Measurements from ENCODE around the gene TSTD1. TPM values are rescaled to one million over a fixed set of nuclear protein-coding genes. Genes with fewer than 3 reads are reported as not detected.

TSTD1 gene
- total and polyA plus RNA-seq, 7 donors: 10.5 to 609 (median 46.4) TPM

DNA sequence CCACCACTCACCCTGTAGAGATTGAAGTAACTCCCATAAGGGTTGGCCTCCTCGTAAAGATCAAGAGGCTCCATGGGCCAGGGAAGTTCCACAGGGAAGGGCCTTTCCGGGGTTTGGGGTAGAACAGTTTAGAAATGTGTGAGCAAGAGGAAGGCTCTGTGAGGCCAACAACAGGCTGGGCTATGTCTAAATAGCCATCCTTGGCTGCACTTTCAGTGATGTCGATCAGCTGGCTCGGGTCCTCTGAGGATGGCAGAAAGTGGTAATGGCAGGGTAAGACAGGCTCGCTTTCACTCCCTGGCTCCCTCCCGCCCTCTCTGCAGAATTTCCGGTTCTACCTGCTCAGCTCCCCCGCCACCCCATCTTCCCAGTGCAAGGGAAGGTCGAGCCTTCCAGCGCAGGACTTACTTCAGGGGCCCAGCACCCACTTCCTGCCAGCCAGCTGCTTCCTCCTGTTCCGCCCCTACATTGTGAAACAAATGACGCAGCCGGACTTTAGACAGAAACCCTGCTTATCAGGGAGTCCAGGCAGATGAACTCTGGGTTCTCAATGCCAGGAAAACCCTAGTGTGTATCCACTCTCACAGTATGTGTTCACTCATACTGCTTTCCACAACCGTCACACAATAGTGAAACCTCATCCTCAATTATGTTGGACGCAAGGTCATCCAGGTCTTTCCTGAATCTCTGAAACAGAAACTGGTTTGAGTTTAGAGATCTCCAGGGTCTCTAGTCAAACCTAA lies 25.1 kb downstream of the TSTD1 start:
- Histone ChIP-seq H3K4me1 (no peaks in the 10 kb centered on the region), H3K4me3 (no peak overlapping the region)
- 3 to 7% methylated on average over 15 of the region's 15 CpGs for whole genome bisulfite sequencing, 2 donors

DNA sequence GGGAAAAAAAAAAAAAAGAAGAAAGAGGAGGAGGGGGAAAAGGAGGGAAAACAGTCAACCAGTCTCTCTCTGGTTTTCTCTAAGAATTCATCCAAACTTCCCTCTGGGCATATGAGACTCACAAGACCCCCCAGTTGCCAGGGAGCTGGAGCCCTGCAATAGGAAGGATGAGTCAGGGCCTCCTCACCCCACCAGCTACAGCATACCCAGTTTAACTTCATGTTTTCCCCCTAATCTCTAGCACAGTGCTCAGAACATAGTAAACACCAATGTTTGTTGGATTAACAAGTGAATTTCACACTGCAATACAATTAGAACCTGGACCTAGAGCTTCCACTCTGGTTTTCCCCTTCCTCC lies 25.7 kb downstream of the TSTD1 start:
- TF ChIP-seq POLR2AphosphoS5 (IDR thresholded peaks at IDR 0.05) (no peak), EP300 (IDR thresholded peaks at IDR 0.05) (no peak), POLR2A (IDR thresholded peaks at IDR 0.05) (no peak)
- Histone ChIP-seq H3K4me3 (no peak overlapping the region), H3K9me3 (no peaks in the 10 kb centered on the region), H3K27me3 (no peaks in the 10 kb centered on the region), H3K4me1 (no peaks in the 10 kb centered on the region), H3K36me3 (no peaks in the 10 kb centered on the region), H3K27ac (peak overlapping the region; percentile 59 to 72 (median 66))
- intact Hi-C loops (cut with DNase I): no loop called here
- no peak for DNase-seq

More for the DNA sequence above, 25.1 kb downstream of the TSTD1 start:
- peak overlapping the region; percentile 59 to 72 (median 66) for H3K27ac ChIP-seq
- intact Hi-C loops (cut with DNase I): no loop called here
- no peaks in the 10 kb centered on the region for H3K36me3 ChIP-seq
- DNase-seq: peak; percentile 87
- H3K27me3 ChIP-seq: peaks cover 0 to under 1% (median 0%) of the 10 kb centered on the region in 3 donors
- no peaks in the 10 kb centered on the region for H3K9me3 ChIP-seq
- peak; percentile 30 to 77 (median 66) for TF ChIP-seq POLR2AphosphoS5 (IDR thresholded peaks at IDR 0.05)
- TF ChIP-seq, protein P1, sequence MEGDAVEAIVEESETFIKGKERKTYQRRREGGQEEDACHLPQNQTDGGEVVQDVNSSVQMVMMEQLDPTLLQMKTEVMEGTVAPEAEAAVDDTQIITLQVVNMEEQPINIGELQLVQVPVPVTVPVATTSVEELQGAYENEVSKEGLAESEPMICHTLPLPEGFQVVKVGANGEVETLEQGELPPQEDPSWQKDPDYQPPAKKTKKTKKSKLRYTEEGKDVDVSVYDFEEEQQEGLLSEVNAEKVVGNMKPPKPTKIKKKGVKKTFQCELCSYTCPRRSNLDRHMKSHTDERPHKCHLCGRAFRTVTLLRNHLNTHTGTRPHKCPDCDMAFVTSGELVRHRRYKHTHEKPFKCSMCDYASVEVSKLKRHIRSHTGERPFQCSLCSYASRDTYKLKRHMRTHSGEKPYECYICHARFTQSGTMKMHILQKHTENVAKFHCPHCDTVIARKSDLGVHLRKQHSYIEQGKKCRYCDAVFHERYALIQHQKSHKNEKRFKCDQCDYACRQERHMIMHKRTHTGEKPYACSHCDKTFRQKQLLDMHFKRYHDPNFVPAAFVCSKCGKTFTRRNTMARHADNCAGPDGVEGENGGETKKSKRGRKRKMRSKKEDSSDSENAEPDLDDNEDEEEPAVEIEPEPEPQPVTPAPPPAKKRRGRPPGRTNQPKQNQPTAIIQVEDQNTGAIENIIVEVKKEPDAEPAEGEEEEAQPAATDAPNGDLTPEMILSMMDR (IDR thresholded peaks at IDR 0.05): no peak
- TF ChIP-seq EP300 (IDR thresholded peaks at IDR 0.05): peak in 2 of 4 donors; percentile 9 to 74
- peak in 1 of 2 donors; percentile 28 for TF ChIP-seq POLR2A (IDR thresholded peaks at IDR 0.05)

DNA sequence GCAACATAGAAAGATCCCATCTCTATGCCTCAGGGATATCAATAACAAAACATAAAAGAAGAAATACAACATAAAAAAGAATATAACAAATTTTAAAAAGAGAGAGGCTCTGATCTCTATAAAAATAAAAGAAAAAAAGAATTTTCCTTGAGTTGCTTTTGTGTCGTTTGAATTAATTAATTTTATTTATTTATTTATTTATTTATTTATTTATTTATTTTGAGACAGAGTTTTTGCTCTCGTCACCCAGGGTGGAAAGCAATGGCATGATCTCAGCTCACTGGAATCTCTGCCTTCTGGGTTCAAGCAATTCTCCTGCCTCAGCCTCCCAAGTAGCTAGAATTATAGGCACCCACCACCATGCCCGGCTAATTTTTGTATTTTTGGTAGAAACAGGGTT lies 26.3 kb downstream of the TSTD1 start:
- Histone ChIP-seq H3K4me1 (no peaks in the 10 kb centered on the region), H3K4me3 (no peak overlapping the region), H3K27me3 (no peaks in the 10 kb centered on the region), H3K27ac (peak overlapping the region; percentile 59 to 72 (median 66)), H3K36me3 (no peaks in the 10 kb centered on the region), H3K9me3 (no peaks in the 10 kb centered on the region)
- WGBS, 2 donors: 87% methylated on average over 3 of the region's 3 CpGs
- TF ChIP-seq EP300 (IDR thresholded peaks at IDR 0.05) (no peak), POLR2AphosphoS5 (IDR thresholded peaks at IDR 0.05) (no peak)
- TF ChIP-seq, protein P1 (IDR thresholded peaks at IDR 0.05): no peak
- DNase-seq: no peak
- intact Hi-C loops (cut with DNase I): no loop called here

DNA sequence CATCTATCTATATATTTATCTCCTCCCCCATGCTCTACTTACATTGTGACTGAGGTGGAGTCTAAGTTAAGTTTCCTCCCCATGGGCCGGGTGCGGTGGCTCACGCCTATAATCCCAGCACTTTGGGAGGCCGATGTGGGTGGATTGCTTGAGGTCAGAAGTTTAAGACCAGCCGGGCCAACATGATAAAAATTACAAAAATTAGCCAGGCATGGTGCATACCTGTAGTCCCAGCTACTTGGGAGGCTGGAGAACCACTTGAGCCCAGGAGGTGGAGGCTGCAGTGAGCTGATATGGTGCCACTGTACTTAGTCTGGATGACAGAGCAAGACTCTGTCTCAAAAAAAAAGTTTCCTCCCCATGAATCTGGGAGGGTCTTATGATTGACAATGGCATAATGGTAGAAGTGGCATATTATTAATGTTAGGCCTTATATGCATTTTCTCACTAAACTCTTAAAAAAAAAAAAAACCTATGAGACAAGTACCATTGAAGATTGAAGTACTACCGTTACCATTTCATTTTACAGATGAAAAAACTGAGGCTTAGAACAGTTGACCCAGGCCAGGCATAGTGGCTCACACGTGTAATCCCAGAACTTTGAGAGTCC lies 29.1 kb downstream of the TSTD1 start:
- H3K9me3 ChIP-seq: no peaks in the 10 kb centered on the region
- no peak overlapping the region for H3K27ac ChIP-seq
- no peaks in the 10 kb centered on the region for H3K4me1 ChIP-seq
- DNase-seq: no peak
- TF ChIP-seq, protein P1 (IDR thresholded peaks at IDR 0.05): no peak
- TF ChIP-seq EP300 (IDR thresholded peaks at IDR 0.05) (no peak), POLR2AphosphoS5 (IDR thresholded peaks at IDR 0.05) (no peak), POLR2A (IDR thresholded peaks at IDR 0.05) (no peak)
- intact Hi-C loops (cut with DNase I): no loop called here
- no peaks in the 10 kb centered on the region for H3K36me3 ChIP-seq
- WGBS, 2 donors: 69 to 87% methylated on average over 7 of the region's 7 CpGs
- no peaks in the 10 kb centered on the region for H3K27me3 ChIP-seq
- H3K4me3 ChIP-seq: no peak overlapping the region

DNA sequence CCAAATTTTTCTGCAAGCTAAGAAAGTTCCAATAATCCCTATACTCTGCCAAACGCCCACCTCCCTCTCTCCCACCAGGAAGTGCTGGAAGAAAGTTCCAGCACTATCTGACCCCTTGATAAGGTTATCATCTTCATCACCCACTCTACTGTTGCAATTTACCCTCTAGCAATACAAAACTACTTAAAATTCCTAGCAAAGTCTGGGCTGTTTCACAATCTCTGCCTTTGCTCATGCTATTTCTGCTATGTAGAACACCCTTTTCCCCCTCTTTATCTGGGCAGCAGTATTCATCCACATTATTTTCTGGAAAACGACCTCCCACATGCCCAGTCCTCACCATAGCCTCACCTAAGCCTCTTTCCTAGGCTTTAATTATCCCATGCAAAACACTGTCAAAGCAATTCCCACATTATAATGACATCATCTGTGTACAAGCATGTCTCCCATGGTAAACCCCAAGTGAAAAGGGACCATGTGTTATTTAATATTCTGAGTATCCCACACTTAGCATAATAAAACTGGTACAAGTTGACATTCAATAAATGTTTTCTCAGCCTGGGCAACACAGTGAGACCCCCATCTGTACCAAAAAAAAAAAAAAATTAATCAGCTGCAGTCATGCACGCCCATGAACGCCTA lies 29.8 kb downstream of the TSTD1 start:
- H3K36me3 ChIP-seq: no peaks in the 10 kb centered on the region
- no peaks in the 10 kb centered on the region for H3K9me3 ChIP-seq
- H3K27ac ChIP-seq: no peak overlapping the region
- no peak overlapping the region for H3K4me3 ChIP-seq
- no peaks in the 10 kb centered on the region for H3K4me1 ChIP-seq
- WGBS, 2 donors: 77 to 79% methylated on average over 4 of the region's 4 CpGs
- no peak for DNase-seq
- intact Hi-C loops (cut with DNase I): no loop called here
- H3K27me3 ChIP-seq: no peaks in the 10 kb centered on the region
- TF ChIP-seq, protein P1 (IDR thresholded peaks at IDR 0.05): no peak
